HepG2 (cell line): ENCODE measurements around the gene ERBB3. TPM values are rescaled to one million over a fixed set of nuclear protein-coding genes. Genes with fewer than 3 reads are reported as not detected.

Experiments used
- ATRX ChIP-seq: sonication (generic); formaldehyde crosslinking; IDR thresholded peaks from 2 replicates; pipeline ENCODE4 v1.4.0; 2020; ENCODE audit warnings: missing genetic modification reagents, borderline replicate concordance
- BRD4 ChIP-seq: sonication (generic); formaldehyde crosslinking; IDR thresholded peaks from 2 replicates; pipeline ENCODE4 v1.4.0; 2020; ENCODE audit warnings: missing genetic modification reagents
- CAMTA2 ChIP-seq: sonication (generic); formaldehyde crosslinking; IDR thresholded peaks from 2 replicates; pipeline ENCODE4 v1.4.0; 2020; ENCODE audit warnings: mild to moderate bottlenecking, missing genetic modification reagents, borderline replicate concordance
- CREB1 ChIP-seq, 2 experiments: fragments of 450-650 bp in 1 of 2; IDR thresholded peaks; 2 replicates each; pipeline ENCODE4 v1.6.1; 2016 to 2017; ENCODE audit warnings: control low read depth in 1 of 2, mild to moderate bottlenecking in 1 of 2, missing compliant biosample characterization in 1 of 2, missing genetic modification characterization in 1 of 2
- FOSL1 ChIP-seq: sonication (generic); formaldehyde crosslinking; IDR thresholded peaks from 2 replicates; pipeline ENCODE4 v1.9.0; 2021; ENCODE audit warnings: missing genetic modification reagents, borderline replicate concordance
- FOXK2 ChIP-seq: fragments of 450-650 bp; IDR thresholded peaks from 2 replicates; pipeline ENCODE4 v1.6.1; 2016
- FOXP1 ChIP-seq, 2 experiments: fragments of 450-650 bp in 1 of 2; IDR thresholded peaks; 2 replicates each; pipeline ENCODE4 v1.6.1; 2017 to 2018; ENCODE audit warnings: antibody characterized with exemption in 1 of 2
- KDM3A ChIP-seq: IDR thresholded peaks from 2 replicates; pipeline ENCODE4 v1.6.1; 2018; ENCODE audit warnings: low read depth, missing compliant biosample characterization
- MTA3 ChIP-seq: sonication (generic); formaldehyde crosslinking; IDR thresholded peaks from 2 replicates; pipeline ENCODE4 v1.4.0; 2020; ENCODE audit warnings: missing genetic modification reagents
- MYC ChIP-seq: sonication (generic); formaldehyde crosslinking; IDR thresholded peaks from 2 replicates; pipeline ENCODE4 v1.9.0; 2021; ENCODE audit warnings: missing genetic modification reagents, borderline replicate concordance
- PATZ1 ChIP-seq: sonication (generic); formaldehyde crosslinking; IDR thresholded peaks from 2 replicates; pipeline ENCODE4 v1.4.0; 2020; ENCODE audit warnings: missing genetic modification reagents
- PHF20 ChIP-seq: sonication (generic); formaldehyde crosslinking; IDR thresholded peaks from 2 replicates; pipeline ENCODE4 v1.5.0; 2020; ENCODE audit warnings: mild to moderate bottlenecking, missing genetic modification reagents
- RFX5 ChIP-seq: IDR thresholded peaks from 2 replicates; pipeline ENCODE4 v1.6.1; 2011; ENCODE audit warnings: low read depth, low read length, improper control_type of control experiment
- STAT5B ChIP-seq: sonication (generic); formaldehyde crosslinking; IDR thresholded peaks from 2 replicates; pipeline ENCODE4 v1.4.0; 2020; ENCODE audit warnings: missing genetic modification reagents
- TBX3 ChIP-seq: fragments of 450-650 bp; IDR thresholded peaks from 2 replicates; pipeline ENCODE4 v1.6.1; 2017; ENCODE audit warnings: antibody characterized with exemption, mild to moderate bottlenecking, inconsistent platforms, borderline replicate concordance
- THYN1 ChIP-seq: sonication (generic); formaldehyde crosslinking; IDR thresholded peaks from 2 replicates; pipeline ENCODE4 v1.8.1; 2023; ENCODE audit warnings: low read depth, mild to moderate bottlenecking, moderate library complexity, missing genetic modification reagents, borderline replicate concordance
- TMF1 ChIP-seq: sonication (generic); formaldehyde crosslinking; IDR thresholded peaks from 2 replicates; pipeline ENCODE4 v1.8.1; 2022; ENCODE audit warnings: low read depth, missing genetic modification reagents
- TRIM22 ChIP-seq: fragments of 450-650 bp; IDR thresholded peaks from 2 replicates; pipeline ENCODE4 v1.6.1; 2017
- ZKSCAN8 ChIP-seq: IDR thresholded peaks from 2 replicates; pipeline ENCODE4 v1.6.1; 2016; ENCODE audit warnings: borderline replicate concordance, missing genetic modification reagents, missing compliant biosample characterization
- ZNF567 ChIP-seq: sonication (generic); formaldehyde crosslinking; IDR thresholded peaks from 2 replicates; pipeline ENCODE4 v1.8.1; 2023; ENCODE audit warnings: mild to moderate bottlenecking, missing genetic modification reagents, borderline replicate concordance
- ZNF652 ChIP-seq: IDR thresholded peaks from 2 replicates; pipeline ENCODE4 v1.6.1; 2016; ENCODE audit warnings: low read depth, borderline replicate concordance
- ZNF720 ChIP-seq: sonication (generic); formaldehyde crosslinking; IDR thresholded peaks from 2 replicates; pipeline ENCODE4 v1.4.0; 2020; ENCODE audit warnings: missing genetic modification reagents
- polyA plus RNA-seq, 8 experiments: library from polyadenylated mRNA; depleted of rRNA in 3 of 8; stranded (reverse) in 7 of 8; unstranded in 1 of 8; fragments of >200 nt; fragmentation: Illumina TruSeq in 4 of 8; extraction: Trizol in 4 of 8; gene quantifications; 2 replicates each; pipeline versions ENCODE4 v1.2.1 to v1.2.3, GENCODE V29; 2011 to 2016; ENCODE audit warnings: low read depth in 4 of 8, missing spikeins in 1 of 8, mixed read lengths in 1 of 8; ENCODE audit not compliant: insufficient read depth in 1 of 8
- total RNA-seq, 5 experiments: library from RNA; depleted of rRNA; stranded (reverse); fragments of >200 nt; fragmentation: Illumina TruSeq; extraction: Trizol; gene quantifications; 2 replicates each; pipeline ENCODE4 v1.2.3, GENCODE V29; 2016; ENCODE audit warnings: low read depth in 1 of 5
- TF ChIP-seq, protein P1 (sequence below): sonication (generic); formaldehyde crosslinking; IDR thresholded peaks from 2 replicates; pipeline ENCODE4 v1.5.0; 2020; ENCODE audit warnings: missing genetic modification reagents
- TF ChIP-seq, protein P2 (sequence below): sonication (generic); formaldehyde crosslinking; IDR thresholded peaks from 2 replicates; pipeline ENCODE4 v1.5.0; 2020; ENCODE audit warnings: missing genetic modification reagents, mild to moderate bottlenecking, borderline replicate concordance

The ERBB3 gene
- total and polyA plus RNA-seq, 2 of the 13 experiments (the other 11 are each of a cell fraction or from before 2014, with no cell fraction given): 93.6 to 358 TPM

DNA sequence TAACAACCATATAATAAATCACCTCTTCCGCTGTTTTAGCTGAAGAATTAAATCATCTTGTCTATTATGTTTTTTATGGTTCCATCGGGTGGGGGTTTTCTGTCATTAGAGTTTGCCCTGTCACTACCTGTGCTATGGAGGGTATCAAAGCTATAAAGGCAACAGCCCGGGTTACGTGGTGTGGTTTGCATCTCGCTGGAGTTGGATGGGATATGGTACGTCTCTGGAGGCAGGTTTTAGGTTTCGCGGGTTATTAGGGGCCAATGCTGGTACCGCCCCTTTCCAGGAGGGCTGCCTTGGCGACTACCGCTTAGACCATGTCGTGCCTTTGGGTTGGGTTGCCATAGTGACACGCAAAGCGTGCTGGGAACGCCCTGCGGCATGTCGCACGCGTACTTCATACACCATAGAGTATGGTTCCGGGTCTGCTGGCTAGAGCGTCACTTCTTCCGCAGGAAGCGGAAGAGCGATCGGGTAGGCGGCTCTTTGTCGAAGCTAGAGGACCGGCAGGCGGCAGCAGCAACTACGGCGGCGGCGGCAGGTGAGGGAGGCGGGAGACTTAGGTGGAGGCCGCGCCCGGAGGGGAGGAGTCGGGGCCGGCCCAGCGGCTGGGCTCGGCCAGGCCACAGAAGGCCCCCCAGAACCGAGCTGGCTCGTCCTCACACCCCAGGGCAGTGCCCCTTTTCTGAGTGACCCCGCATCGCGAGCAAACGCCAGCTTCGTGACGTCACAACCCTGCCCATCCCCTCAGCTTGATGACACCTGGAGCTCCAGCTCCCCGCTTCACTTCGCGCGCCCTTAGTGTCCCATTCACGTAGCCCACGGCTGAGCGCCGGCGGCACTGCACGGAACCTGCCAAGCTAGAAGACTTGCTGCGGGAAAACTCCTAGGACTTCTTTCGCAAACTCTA, 38.1 kb downstream of the ERBB3 start, which contains the start of gene ZC3H10 (continued):
- 0 out of 2 replicates have a peak, but pooled peaks have one; percentile 11 for TF ChIP-seq FOXP1 (IDR thresholded peaks at IDR 0.05)
- TF ChIP-seq FOXP1 (CRISPR knock-in tag; IDR thresholded peaks at IDR 0.05): no peak
- peak; percentile 99 for TF ChIP-seq CREB1 (IDR thresholded peaks at IDR 0.05)
- peak; percentile 93 for TF ChIP-seq CREB1 (CRISPR knock-in tag; IDR thresholded peaks at IDR 0.05)
- no peak for TF ChIP-seq MTA3 (CRISPR knock-in tag)
- TF ChIP-seq ZNF567 (CRISPR knock-in tag): no peak
- no peak for TF ChIP-seq TRIM22
- TF ChIP-seq TBX3: peak; percentile 32; the same call in 1 of the 2 replicates
- TF ChIP-seq STAT5B (CRISPR knock-in tag): no peak; the same call in none of the 2 replicates
- 0 out of 2 replicates have a peak, but pooled peaks have one; percentile 18 for TF ChIP-seq PATZ1 (CRISPR knock-in tag)
- TF ChIP-seq ZKSCAN8 (CRISPR knock-in tag): 0 out of 2 replicates have a peak, but pooled peaks have one; percentile 55
- TF ChIP-seq BRD4 (CRISPR knock-in tag): peak; percentile 33; the same call in 1 of the 2 replicates
- peak; percentile 75; the same call in 1 of the 2 replicates for TF ChIP-seq FOXK2
- TF ChIP-seq RFX5: peak; percentile 59
- TF ChIP-seq ZNF652 (CRISPR knock-in tag): peak; percentile 52; the same call in 1 of the 2 replicates
- TF ChIP-seq MYC: peak; percentile 93
- TF ChIP-seq ZNF720 (CRISPR knock-in tag): no peak
- TF ChIP-seq FOSL1: no peak
- peak; percentile 98 for TF ChIP-seq PHF20 (CRISPR knock-in tag)
- no peak for TF ChIP-seq CAMTA2 (CRISPR knock-in tag)
- TF ChIP-seq, protein P1, sequence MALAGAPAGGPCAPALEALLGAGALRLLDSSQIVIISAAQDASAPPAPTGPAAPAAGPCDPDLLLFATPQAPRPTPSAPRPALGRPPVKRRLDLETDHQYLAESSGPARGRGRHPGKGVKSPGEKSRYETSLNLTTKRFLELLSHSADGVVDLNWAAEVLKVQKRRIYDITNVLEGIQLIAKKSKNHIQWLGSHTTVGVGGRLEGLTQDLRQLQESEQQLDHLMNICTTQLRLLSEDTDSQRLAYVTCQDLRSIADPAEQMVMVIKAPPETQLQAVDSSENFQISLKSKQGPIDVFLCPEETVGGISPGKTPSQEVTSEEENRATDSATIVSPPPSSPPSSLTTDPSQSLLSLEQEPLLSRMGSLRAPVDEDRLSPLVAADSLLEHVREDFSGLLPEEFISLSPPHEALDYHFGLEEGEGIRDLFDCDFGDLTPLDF (CRISPR knock-in tag): peak; percentile 57
- no peak for TF ChIP-seq THYN1 (CRISPR knock-in tag)
- TF ChIP-seq TMF1 (CRISPR knock-in tag): peak; percentile 66; the same call in 1 of the 2 replicates
- TF ChIP-seq, protein P2, sequence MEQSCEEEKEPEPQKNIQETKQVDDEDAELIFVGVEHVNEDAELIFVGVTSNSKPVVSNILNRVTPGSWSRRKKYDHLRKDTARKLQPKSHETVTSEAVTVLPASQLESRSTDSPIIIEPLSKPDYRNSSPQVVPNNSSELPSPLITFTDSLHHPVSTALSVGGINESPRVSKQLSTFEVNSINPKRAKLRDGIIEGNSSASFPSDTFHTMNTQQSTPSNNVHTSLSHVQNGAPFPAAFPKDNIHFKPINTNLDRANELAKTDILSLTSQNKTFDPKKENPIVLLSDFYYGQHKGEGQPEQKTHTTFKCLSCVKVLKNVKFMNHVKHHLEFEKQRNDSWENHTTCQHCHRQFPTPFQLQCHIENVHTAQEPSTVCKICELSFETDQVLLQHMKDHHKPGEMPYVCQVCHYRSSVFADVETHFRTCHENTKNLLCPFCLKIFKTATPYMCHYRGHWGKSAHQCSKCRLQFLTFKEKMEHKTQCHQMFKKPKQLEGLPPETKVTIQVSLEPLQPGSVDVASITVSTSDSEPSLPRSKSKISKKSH (CRISPR knock-in tag): peak; percentile 84; the same call in 1 of the 2 replicates
- TF ChIP-seq KDM3A (CRISPR knock-in tag): peak; percentile 58; the same call in 1 of the 2 replicates
- no peak for TF ChIP-seq ATRX
